ENCODE measurements around the gene ETS2.

The ETS2 gene

DNA sequence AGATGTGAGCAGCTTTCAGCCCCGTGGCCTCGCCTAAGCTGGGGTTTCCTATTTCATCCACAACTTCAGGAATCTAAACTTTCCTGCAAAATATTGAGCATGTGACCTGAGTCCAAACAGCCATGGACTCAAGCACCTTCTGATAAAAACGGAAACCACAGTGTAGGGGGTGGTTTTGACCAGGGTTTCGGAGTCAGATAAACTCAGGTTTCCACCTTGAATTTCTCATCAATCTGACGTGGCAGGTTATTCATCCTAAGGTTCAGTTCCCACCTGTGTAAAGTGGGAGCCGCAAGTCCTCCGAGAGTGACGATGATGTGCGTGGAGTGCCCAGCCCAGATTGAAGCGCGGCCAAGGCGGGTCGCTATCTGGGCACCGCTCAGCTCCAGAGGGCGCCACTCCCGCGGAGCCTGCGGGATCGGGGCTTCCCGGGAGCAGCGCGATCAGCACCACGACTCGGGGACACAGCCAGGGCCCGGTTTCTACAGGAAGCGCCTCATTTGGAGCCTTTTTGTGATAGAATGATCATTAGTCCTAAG is 871 bp upstream of the ETS2 start:
- Histone ChIP-seq H2BK5ac (ENCODE audit: low read length) (no peak overlapping the region), H3K23ac (ENCODE audit: low read length) (peak overlapping the region; percentile 39), H3K27me3 (ENCODE audit: insufficient read depth, low read length, poor library complexity) (no peaks in the 10 kb centered on the region), H3K4me3 (ENCODE audit: low read length) (peak overlapping the region; percentile 31), H3K4me1 (ENCODE audit: control insufficient read depth, low read depth, low read length) (peaks cover 11% of the 10 kb centered on the region), H3K79me2 (ENCODE audit: control insufficient read depth, insufficient read depth, low read length) (peaks cover 37% of the 10 kb centered on the region), H4K8ac (ENCODE audit: low read depth, low read length) (no peak overlapping the region), H3K4me2 (ENCODE audit: low read length) (peak overlapping the region; percentile 72), H3K18ac (ENCODE audit: low read length) (peak overlapping the region; percentile 31), H3K56ac (ENCODE audit: low read length) (peak overlapping the region; percentile 92), H3K79me1 (ENCODE audit: low read length) (peaks cover 2% of the 10 kb centered on the region), H3K9ac (ENCODE audit: low read length) (peak overlapping the region; percentile 80), H3K4ac (ENCODE audit: low read depth, low read length) (no peak overlapping the region), H4K5ac (ENCODE audit: low read length) (no peak overlapping the region), H2AK5ac (ENCODE audit: low read length) (no peak overlapping the region), H3K36me3 (ENCODE audit: control insufficient read depth, insufficient read depth, low read length) (no peaks in the 10 kb centered on the region), H3K27ac (ENCODE audit: low read depth, low read length) (peak overlapping the region; percentile 65), H2BK120ac (ENCODE audit: low read depth, low read length) (no peak overlapping the region), H2BK15ac (replicated peaks; ENCODE audit: low read depth) (no peak overlapping the region)
- peak; percentile 74 for DNase-seq
- WGBS (ENCODE audit: extremely low coverage, insufficient coverage, low lambda C conversion rate) = no CpG with 5 or more reads among the region's 26 CpGs

DNA sequence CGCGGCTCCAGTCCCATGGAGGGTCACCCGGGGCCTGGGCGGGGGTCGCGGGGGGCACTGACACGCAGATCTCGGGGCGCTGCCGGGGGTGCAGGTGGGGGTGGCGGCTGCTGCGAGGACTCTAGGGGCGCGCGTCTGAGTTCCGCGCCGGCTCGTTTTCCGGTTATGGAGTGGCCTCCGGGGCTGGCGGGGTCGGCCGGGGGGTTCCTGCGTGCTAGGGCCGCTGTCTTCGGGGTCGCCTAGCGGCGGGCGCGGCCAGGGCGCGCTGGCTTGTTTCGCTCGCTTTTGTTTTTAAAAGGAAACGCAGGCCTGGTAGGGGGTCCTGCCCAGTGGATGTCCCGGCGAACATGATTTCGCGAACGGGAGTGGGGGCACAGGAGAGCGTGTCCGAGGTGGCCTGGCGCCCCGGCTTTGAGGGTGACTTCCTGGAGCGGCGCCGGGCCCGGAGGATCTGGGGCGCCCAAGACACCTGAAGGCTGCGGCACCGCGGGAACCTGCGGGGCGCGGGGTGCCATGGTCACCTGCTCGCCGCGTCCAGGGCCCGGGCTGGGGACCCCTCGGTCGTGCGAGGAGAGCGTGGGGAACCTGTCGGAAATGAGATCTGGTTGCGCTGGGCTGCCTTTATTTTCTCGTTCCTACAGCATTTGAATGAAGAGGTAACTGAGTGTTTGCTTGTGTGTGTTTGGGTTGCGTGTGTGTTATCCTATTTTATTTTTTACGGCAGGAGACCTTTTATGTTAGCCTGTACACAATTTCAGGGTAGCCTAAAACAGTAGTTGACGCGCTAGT is 618 bp downstream of the ETS2 start:
- H3K79me1 ChIP-seq (ENCODE audit: low read length) = peaks cover 2% of the 10 kb centered on the region

DNA sequence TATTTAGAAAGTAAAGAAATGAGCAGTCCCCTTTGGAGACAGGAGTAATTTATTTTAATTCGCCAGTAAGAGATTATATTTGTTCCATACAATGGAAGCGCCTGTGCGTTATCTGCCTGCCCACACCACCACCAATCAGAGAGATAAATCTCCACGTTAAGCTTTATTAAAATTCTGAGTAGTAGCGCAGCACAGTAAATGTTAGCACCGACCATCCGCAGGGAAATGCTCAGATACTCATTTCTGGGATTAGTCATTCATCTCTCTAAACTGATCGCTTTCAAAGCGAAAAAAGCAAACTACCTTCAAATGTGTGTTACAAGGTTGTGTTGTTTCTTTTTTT is 1.2 kb downstream of the ETS2 start:
- Histone ChIP-seq H2AK5ac (ENCODE audit: low read length) (no peak overlapping the region), H3K18ac (ENCODE audit: low read length) (peak overlapping the region; percentile 94), H3K23ac (ENCODE audit: low read length) (no peak overlapping the region), H3K27ac (ENCODE audit: low read depth, low read length) (peak overlapping the region; percentile 39), H2BK120ac (ENCODE audit: low read depth, low read length) (no peak overlapping the region), H3K79me2 (ENCODE audit: control insufficient read depth, insufficient read depth, low read length) (peaks cover 46% of the 10 kb centered on the region), H4K5ac (ENCODE audit: low read length) (no peak overlapping the region), H2BK5ac (ENCODE audit: low read length) (no peak overlapping the region), H3K56ac (ENCODE audit: low read length) (peak overlapping the region; percentile 92), H3K4me3 (ENCODE audit: low read length) (peak overlapping the region; percentile 84), H3K27me3 (ENCODE audit: insufficient read depth, low read length, poor library complexity) (no peaks in the 10 kb centered on the region), H3K79me1 (ENCODE audit: low read length) (peaks cover 2% of the 10 kb centered on the region), H3K4me2 (ENCODE audit: low read length) (peak overlapping the region; percentile 69), H3K4me1 (ENCODE audit: control insufficient read depth, low read depth, low read length) (peaks cover 13% of the 10 kb centered on the region), H3K9ac (ENCODE audit: low read length) (peak overlapping the region; percentile 88), H3K36me3 (ENCODE audit: control insufficient read depth, insufficient read depth, low read length) (no peaks in the 10 kb centered on the region), H2BK15ac (replicated peaks; ENCODE audit: low read depth) (no peak overlapping the region), H4K8ac (ENCODE audit: low read depth, low read length) (no peak overlapping the region), H3K4ac (ENCODE audit: low read depth, low read length) (no peak overlapping the region)
- DNase-seq = no peak
- no CpG with 5 or more reads among the region's 9 CpGs for WGBS (ENCODE audit: extremely low coverage, insufficient coverage, low lambda C conversion rate)

More for the DNA sequence above, 618 bp downstream of the ETS2 start:
- H3K36me3 ChIP-seq (ENCODE audit: control insufficient read depth, insufficient read depth, low read length) = no peaks in the 10 kb centered on the region
- WGBS (ENCODE audit: extremely low coverage, insufficient coverage, low lambda C conversion rate) = no CpG with 5 or more reads among the region's 72 CpGs
- H3K18ac ChIP-seq (ENCODE audit: low read length) = peak overlapping the region; percentile 94
- H4K5ac ChIP-seq (ENCODE audit: low read length) = no peak overlapping the region
- no peak for DNase-seq
- H2BK5ac ChIP-seq (ENCODE audit: low read length) = peak overlapping the region; percentile 58
- H3K9ac ChIP-seq (ENCODE audit: low read length) = peak overlapping the region; percentile 88
- peaks cover 46% of the 10 kb centered on the region for H3K79me2 ChIP-seq (ENCODE audit: control insufficient read depth, insufficient read depth, low read length)
- H3K56ac ChIP-seq (ENCODE audit: low read length) = peak overlapping the region; percentile 92
- no peak overlapping the region for H2BK15ac ChIP-seq (replicated peaks; ENCODE audit: low read depth)
- peak overlapping the region; percentile 92 for H3K4ac ChIP-seq (ENCODE audit: low read depth, low read length)
- no peak overlapping the region for H3K23ac ChIP-seq (ENCODE audit: low read length)
- H3K4me2 ChIP-seq (ENCODE audit: low read length) = peak overlapping the region; percentile 69
- H2AK5ac ChIP-seq (ENCODE audit: low read length) = no peak overlapping the region
- H3K4me1 ChIP-seq (ENCODE audit: control insufficient read depth, low read depth, low read length) = peaks cover 14% of the 10 kb centered on the region
- H4K8ac ChIP-seq (ENCODE audit: low read depth, low read length) = peak overlapping the region; percentile 81
- H2BK120ac ChIP-seq (ENCODE audit: low read depth, low read length) = peak overlapping the region; percentile 85
- peak overlapping the region; percentile 84 for H3K4me3 ChIP-seq (ENCODE audit: low read length)
- peak overlapping the region; percentile 82 for H3K27ac ChIP-seq (ENCODE audit: low read depth, low read length)
- H3K27me3 ChIP-seq (ENCODE audit: insufficient read depth, low read length, poor library complexity) = no peaks in the 10 kb centered on the region

DNA sequence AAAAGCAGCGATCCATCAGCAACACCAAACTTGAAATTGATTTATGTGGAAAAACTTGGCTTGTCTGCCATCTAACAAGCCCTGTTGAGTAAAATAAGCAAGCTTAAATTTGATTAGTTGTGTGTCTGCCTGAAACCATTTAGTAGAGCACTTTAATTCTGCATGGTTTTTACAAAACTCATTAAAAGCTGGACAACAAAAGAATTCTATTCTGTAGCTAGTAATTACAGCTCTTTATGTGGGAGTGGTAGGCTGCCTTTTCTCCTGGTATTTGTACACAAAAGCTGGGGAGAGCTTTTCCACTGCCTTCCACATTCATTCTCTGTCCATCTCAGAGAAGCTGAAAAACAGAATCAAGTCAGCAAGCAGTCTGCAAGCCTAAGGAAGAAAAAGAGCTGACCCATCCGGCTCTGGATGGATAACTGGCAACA is 1.7 kb downstream of the ETS2 start:
- Histone ChIP-seq H3K79me1 (ENCODE audit: low read length) (peaks cover 2% of the 10 kb centered on the region), H3K56ac (ENCODE audit: low read length) (peak overlapping the region; percentile 49), H3K27me3 (ENCODE audit: insufficient read depth, low read length, poor library complexity) (no peaks in the 10 kb centered on the region), H2AK5ac (ENCODE audit: low read length) (no peak overlapping the region), H4K8ac (ENCODE audit: low read depth, low read length) (no peak overlapping the region), H3K4me1 (ENCODE audit: control insufficient read depth, low read depth, low read length) (peaks cover 13% of the 10 kb centered on the region), H3K23ac (ENCODE audit: low read length) (peak overlapping the region; percentile 20), H3K79me2 (ENCODE audit: control insufficient read depth, insufficient read depth, low read length) (peaks cover 46% of the 10 kb centered on the region), H2BK15ac (replicated peaks; ENCODE audit: low read depth) (no peak overlapping the region), H3K4ac (ENCODE audit: low read depth, low read length) (no peak overlapping the region), H3K4me2 (ENCODE audit: low read length) (peak overlapping the region; percentile 42), H3K9ac (ENCODE audit: low read length) (peak overlapping the region; percentile 43), H4K5ac (ENCODE audit: low read length) (no peak overlapping the region), H3K18ac (ENCODE audit: low read length) (no peak overlapping the region), H3K27ac (ENCODE audit: low read depth, low read length) (peak overlapping the region; percentile 1), H3K36me3 (ENCODE audit: control insufficient read depth, insufficient read depth, low read length) (no peaks in the 10 kb centered on the region), H3K4me3 (ENCODE audit: low read length) (no peak overlapping the region), H2BK5ac (ENCODE audit: low read length) (no peak overlapping the region), H2BK120ac (ENCODE audit: low read depth, low read length) (no peak overlapping the region)
- WGBS (ENCODE audit: extremely low coverage, insufficient coverage, low lambda C conversion rate) = no CpG with 5 or more reads among the region's 2 CpGs
- DNase-seq = no peak

GRCh38 chr21:38807986-38808385 is 2.3 kb downstream of the ETS2 start:
- Histone ChIP-seq H3K4me3 (ENCODE audit: low read length) (peak overlapping the region; percentile 6), H3K23ac (ENCODE audit: low read length) (peak overlapping the region; percentile 20), H3K4ac (ENCODE audit: low read depth, low read length) (no peak overlapping the region), H2BK120ac (ENCODE audit: low read depth, low read length) (no peak overlapping the region), H3K56ac (ENCODE audit: low read length) (peak overlapping the region; percentile 49), H3K4me2 (ENCODE audit: low read length) (peak overlapping the region; percentile 42), H3K4me1 (ENCODE audit: control insufficient read depth, low read depth, low read length) (peaks cover 13% of the 10 kb centered on the region), H2AK5ac (ENCODE audit: low read length) (peak overlapping the region; percentile 25), H3K18ac (ENCODE audit: low read length) (no peak overlapping the region), H3K79me2 (ENCODE audit: control insufficient read depth, insufficient read depth, low read length) (peaks cover 46% of the 10 kb centered on the region), H2BK5ac (ENCODE audit: low read length) (peak overlapping the region; percentile 24), H3K36me3 (ENCODE audit: control insufficient read depth, insufficient read depth, low read length) (no peaks in the 10 kb centered on the region), H3K27ac (ENCODE audit: low read depth, low read length) (peak overlapping the region; percentile 1), H3K9ac (ENCODE audit: low read length) (peak overlapping the region; percentile 43), H4K8ac (ENCODE audit: low read depth, low read length) (no peak overlapping the region), H2BK15ac (replicated peaks; ENCODE audit: low read depth) (no peak overlapping the region), H4K5ac (ENCODE audit: low read length) (no peak overlapping the region), H3K27me3 (ENCODE audit: insufficient read depth, low read length, poor library complexity) (no peaks in the 10 kb centered on the region), H3K79me1 (ENCODE audit: low read length) (peaks cover 2% of the 10 kb centered on the region)
- DNase-seq = no peak
- WGBS (ENCODE audit: extremely low coverage, insufficient coverage, low lambda C conversion rate) = no CpG with 5 or more reads among the region's 5 CpGs

Measured in mesendoderm (in vitro differentiated cells).